Measurements from ENCODE around the gene STX12.
"Not testable (repeated sequence)": the region's sequence is repeated elsewhere in the genome, so short reads cannot be mapped to it uniquely, and the experiment has no call there.

Gene STX12

DNA sequence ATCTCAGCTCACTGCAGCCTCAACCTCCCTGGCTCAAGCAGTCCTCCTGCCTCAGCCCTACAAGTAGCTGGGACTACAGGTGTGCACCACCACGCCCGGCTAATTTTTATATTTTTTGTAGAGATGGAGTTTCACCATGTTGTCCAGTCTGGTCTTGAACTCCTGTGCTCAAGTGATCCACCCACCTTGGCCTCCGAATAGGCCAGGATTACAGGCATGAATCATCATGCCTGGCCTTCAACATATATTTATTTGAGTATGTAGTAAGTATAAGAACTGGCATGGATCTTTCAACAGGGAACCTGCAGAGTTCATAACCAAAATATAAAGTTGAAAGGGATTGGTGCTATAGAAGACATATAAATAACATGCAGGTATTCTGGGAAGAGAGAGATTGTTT is 2.3 kb downstream of the STX12 start:
- DNase-seq (ENCODE audit: low spot score): not testable (repeated sequence)

DNA sequence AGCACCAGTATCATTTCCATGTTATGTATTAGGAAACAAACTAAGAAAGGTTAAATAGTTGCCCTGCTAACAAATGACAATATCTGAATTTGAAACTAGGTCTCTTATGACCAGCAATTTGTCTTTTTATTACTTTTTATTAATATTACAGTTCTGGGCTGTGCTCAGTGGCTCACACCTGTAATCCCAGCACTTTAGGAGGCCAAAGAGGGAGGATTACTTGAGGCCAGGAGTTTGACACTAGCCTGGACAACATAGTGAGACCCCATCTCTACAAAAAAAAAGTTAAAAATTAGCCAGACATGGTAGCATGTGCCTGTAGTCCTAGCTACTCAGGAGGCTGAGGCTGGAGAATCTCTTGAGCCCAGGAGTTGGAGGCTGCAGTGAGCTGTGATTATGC is 3.3 kb downstream of the STX12 start:
- DNase-seq (ENCODE audit: low spot score): not testable (repeated sequence)

DNA sequence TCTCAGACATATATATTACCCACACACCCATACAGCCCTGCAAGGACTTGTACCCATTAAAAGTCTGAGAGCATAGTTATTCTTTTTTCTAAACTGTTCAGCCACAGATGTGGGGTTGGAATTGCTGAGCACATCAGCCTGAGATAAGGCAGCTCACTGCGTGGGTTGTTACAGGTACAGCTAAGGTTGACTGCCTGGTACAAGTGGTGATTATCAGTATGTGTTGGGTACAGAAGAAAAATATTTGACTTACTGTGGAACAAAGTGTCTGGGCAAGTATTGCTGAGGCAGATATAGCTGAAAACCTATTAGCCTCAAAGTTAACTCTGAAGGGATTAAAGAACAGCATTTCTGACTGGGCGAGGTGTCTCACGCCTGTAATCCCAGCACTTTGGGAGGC is 5.0 kb downstream of the STX12 start:
- no peak for DNase-seq (ENCODE audit: low spot score)

DNA sequence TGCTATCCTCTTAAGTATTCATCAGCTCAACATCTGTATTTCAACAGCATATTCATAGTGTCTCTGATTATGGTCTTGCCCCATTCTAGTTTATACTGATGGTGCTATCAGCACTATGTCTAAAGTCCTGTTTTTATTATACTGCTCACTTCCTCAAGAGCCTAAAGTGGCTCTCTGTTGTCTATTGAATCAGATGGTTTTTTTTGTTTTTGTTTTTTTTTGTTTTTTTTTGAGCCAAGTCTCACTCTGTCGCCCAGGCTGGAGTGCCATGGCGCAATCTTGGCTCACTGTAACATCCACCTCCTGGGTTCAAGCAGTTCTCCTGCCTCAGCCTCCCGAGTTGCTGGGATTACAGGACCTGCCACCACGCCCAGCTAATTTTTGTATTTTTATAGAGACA is 6.1 kb downstream of the STX12 start:
- DNase-seq (ENCODE audit: low spot score): no peak

DNA sequence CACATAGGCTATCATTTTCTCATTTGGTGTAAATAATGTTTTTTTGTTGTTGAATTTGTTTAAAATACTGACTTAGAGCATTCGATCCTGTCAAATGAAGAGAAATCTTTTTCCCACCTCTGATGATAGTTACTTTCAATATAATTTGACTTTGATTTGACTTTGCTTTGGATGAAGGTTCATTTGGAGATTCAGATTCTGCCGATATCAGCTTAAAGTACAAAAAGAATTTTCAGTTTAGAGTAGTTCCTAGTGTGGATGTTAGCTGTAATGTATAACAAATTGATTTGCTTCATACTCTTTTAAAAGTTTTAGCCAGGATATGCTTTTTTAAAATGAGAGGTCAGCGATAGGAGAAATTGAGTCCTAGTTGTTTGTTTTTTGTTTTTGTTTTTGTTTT is 9.9 kb downstream of the STX12 start:
- no peak for DNase-seq (ENCODE audit: low spot score)

DNA sequence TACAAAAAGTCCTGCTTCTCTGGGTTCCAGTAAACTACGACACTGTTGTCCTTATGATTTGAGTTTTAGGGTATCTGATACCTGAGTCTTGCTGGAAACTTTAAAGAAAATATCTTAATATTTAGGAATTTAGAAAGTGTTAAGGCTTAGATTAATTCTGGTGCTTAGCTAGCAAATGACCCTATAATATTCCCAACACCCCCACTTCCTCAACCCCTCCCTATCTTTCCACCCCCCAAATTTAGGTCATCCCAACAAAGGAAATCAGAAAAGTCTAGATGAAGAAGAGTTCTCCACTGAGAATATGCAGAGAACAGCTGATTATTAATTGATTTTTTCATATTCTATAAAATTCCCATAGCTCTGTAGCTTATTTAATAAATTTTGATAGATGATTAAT is 11.7 kb downstream of the STX12 start:
- no peak for DNase-seq (ENCODE audit: low spot score)

DNA sequence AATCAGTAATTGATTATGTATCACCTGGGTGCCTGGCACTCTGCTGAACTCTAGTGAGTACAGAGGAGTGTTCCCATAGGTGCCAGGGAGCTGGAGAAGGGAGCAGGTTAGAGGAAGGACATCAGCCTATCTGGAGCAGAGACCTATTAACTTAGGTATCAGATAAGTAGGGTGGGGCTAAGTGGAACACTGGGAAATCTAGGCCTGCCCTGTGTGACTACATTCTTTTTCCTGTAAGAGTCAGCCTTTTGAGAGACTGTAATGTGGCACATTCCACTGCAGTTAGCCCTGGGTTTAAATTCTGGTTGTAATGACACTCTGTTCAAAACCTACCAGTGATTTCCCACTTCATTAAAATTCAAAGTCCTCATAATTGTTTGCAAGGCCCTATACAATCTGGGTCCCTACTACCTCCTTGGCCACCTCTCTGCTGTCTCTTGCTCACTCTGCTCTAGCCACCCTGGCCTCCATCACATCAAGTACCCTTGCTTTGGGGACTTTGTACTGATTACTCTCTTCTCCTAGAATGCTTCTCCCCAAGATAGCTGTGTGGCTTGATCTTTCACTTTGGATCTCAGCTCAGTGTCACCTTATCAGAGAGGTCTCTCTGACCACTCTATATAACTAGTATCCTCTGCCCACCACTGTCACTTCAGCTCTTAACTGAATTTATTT is 12.9 kb downstream of the STX12 start:
- no peak for DNase-seq (ENCODE audit: low spot score)

DNA sequence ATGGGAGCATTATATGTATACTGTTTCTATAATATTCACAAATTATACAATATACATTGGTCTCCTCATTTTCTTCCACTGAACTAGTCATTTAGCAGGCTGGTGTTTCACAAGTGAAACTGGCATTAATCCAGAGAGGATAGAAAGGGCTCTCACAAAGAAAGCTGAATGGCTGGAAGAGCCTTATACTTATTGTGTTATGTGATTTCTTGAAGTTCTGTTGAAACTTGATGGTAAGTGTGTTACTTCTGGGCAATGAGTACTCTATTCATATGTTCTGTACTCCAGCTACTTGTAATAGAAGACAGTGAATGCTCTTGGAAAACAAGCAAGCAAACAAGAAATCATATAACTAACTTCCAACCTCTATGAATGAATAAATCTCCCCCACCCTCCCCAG is 14.9 kb downstream of the STX12 start:
- no peak for DNase-seq (ENCODE audit: low spot score)

DNA sequence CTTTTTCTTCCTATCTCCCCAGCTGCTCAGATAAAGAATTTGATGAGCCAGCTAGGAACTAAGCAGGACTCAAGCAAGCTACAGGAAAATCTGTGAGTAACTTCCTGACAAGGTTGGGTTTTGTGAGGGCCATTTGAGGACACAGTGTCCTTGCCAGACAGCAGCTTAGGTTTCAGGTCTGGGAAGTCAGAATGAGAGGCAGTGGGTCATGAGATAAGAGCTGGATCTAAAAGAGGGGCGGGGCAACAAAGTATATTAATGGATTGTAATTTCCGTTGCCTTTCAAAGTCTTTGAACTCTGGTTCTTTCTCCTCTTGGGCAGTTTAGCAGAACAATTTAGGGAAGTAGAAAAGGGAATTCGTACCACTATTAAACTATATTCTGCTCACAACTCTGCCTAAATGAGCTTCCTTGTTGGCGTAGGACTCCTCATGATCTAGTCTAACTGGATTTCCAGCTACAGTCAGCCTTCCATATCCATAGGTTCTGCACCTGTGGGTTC is 16.6 kb downstream of the STX12 start:
- no peak for DNase-seq (ENCODE audit: low spot score)

DNA sequence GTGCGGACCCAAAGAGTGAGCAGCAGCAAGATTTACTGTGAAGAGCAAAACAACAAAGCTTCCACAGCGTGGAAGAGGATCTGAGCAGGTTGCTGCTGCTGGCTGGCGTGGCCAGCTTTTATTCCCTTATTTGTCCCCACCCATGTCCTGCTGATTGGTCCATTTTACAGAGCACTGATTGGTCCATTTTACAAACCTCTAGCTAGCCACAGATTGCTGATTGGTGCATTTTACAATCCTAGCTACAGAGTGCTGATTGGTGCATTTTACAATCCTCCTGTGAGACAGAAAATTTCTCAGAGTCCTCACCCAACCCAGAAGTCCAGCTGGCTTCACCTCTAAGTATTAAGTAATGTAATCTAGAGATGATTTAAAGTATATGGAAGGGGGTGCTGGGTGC is 17.3 kb downstream of the STX12 start:
- DNase-seq (ENCODE audit: low spot score): not testable (repeated sequence)

DNA sequence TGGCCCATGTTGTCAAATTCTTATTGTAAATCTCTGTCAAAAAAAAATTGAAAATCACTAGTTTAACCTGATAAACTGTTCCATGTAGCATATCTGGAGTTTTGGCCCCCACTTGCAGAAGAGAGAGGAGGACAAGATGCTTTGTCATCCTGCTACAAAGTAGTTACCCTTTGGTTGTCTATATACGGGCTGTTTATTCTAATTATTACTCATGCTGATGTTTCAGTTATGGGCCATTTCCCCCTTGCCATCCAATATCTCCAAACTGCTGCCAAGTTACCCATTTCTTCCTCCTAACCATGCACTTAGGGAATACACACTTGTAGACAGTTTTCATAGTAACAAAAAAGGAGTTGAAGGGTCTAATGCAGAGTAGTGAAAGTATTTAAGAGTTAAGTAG is 22.6 kb downstream of the STX12 start:
- no peak for DNase-seq (ENCODE audit: low spot score)

DNA sequence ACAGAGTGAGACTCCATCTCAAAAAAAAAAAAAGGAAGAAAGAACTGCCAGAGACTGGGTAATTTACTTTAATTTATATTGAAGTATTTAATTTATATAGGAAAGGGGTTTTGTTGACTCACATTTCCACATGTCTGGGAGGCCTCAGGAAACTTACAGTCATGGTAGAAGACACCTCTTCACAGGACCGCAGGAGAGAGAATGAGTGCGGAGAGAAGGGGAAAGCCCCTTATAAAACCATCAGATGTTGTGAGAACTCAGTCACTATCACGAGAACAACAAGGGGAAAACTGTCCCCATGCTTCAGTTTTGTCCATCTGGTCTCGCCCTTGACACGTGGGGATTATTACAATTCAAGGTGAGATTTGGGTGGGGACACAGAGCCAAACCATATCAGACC is 31.8 kb downstream of the STX12 start:
- no peak for DNase-seq (ENCODE audit: low spot score)

DNA sequence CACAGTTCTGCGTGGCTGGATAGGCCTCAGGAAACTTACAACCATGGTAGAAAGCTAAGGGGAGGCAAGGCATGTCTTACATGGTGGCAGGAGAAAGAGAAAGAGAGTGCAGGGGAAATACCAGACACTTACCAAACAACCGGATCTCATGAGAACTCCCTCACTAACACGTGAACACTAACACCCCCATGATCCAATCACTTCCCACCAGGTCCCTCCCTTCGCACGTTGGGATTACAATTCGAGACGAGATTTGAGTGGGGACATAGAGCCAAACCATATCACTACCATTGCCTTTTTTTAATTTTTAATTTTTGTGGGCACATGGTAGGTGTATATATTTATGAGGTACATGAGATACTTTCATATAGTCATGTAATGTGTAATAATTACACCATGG is 33.7 kb downstream of the STX12 start:
- no peak for DNase-seq (ENCODE audit: low spot score)

DNA sequence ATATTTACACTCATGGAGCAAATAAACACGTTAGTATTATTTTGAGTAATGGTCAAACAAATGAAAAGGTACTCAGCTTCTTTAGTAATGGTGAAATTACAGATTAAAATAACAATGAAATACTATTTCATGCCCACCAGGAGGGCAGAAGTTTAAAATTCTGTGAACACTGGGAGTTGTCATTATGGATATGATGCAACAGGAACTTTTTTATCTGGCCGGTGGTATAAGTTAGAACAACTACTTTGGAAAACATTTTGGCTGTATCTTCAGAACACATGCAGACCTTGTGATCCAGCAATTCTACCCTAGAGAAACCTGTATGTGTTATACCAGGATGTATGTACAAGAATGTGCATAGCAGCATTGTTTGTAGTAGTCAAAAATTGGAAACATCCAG is 34.4 kb downstream of the STX12 start:
- DNase-seq (ENCODE audit: low spot score): no peak

DNA sequence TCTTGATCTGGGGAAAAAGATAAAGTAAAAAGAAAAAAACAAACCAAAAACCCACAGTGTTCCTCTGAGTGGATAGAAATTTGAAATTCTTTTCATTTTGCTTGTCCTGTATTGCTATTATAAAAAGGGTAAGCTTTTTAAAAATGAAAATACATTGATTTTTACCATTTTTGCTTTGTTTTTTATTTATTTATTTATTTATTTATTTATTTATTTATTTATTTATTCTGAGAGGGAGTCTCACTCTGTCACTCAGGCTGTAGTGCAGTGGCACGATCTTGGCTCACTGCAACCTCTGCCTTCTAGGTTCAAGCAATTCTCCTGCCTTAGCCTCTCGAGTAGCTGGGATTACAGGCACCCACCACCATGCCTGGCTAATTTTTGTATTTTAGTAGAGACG is 35.1 kb downstream of the STX12 start:
- not testable (repeated sequence) for DNase-seq (ENCODE audit: low spot score)

DNA sequence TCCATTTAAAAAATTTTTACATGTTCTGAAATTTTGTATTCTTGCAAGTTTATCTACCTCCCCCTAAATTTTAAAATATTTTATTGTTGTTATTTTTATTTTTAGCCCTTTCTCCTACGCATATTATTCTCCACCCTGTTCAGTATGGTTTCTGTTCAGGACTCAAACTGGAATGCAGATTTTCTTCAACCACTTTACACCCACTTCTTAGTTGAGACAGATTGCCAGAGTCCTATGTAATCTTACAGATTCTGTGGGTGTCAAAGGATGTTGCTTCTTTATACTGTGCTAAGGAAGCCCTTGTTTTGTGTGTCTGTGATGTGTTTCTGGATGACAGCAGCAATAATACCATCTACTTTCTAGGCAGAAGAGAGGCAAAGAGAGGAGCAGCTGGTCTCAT is 36.9 kb downstream of the STX12 start:
- DNase-seq (ENCODE audit: low spot score): no peak

DNA sequence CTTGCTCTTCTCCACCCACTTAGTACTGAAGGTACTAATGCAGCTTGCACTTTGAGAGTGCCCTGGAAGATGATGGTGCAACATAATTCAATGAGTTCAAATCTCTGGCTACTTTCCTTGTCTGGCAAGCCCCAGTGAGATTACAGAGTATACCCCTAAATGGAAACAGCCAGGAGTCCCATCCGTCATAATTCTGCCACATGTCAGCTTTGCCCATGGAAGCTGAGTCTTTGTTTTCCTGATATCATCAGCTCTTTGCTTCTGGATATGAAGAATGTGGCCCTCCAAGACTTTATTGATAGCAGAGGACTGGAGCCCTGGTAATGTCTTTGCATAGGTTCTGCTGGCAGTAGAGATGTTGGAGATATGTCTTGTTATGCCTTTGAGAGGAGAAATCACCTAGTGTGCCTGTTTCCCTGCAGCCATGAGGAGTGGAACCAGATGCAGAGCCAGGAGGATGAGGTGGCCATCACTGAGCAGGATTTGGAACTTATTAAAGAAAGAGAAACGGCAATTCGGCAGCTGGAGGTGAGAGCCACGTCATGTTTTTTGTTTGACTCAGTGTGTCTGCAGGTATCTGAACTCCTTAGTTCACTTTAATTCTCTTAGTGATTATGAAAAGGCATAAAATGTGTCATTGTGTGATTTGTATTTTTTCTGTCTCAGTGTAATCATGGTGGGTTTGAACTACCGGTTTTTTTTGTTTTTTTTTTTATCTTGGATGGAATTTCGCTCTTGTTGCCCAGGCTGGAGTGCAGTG is 38.9 kb downstream of the STX12 start:
- no peak for DNase-seq (ENCODE audit: low spot score)

DNA sequence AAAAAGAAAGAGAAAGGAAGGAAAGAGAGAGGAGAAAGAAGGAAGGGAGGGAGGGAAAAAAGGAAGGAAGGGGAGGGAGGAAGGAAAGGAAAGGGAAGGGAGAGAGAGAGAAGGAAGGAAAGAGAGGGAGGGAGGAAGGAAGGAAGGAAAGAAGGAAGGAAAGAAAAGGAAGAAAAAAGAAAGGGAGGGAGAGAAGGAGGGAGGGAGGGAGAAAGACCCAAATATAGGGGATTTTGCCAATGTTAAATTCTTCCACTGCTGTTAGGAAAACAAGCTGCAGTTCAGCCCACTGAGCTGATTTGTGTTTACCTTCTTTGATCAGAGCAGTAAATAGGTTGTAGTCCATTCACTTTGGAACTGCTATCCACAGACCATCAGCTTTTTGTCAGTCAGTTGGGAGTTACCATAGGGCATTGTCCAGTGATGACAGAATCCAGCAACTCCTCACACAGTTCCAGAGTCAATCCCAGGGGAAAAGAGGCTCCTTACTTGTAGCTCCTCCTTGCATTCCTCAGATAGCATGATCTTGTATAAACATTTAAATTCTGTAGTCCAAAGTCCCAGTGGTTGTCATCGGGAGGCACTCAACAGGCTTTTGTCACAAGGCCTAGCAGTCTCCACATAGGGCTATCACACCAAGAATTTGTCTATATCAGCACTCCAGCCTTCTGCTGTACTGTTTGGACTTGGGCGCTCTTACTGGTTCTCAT is 44.1 kb downstream of the STX12 start:
- DNase-seq (ENCODE audit: low spot score): no peak

DNA sequence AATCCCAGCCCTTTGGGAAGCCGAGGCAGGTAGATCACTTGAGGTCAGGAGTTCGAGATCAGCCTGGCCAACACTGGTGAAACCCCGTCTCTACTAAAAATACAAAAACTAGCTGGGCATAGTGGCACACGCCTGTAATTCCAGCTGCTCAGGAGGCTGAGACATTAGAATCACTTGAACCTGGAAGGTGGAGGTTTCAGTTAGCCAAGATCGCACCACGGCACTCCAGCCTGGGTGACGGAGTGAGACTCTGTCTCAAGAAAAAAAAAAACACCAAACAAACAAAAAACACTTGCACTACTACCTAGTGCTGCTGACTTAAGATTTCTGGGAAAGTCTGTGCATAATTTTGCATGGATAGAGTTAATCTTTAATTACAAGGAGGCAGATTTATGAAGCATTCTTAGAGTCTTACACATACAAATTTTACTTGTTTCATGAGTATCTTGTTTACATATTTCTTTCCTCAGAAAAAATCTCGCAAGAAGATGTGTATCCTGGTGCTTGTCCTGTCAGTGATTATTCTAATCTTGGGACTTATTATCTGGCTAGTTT is 48.8 kb downstream of the STX12 start:
- no peak for DNase-seq (ENCODE audit: low spot score)

DNA sequence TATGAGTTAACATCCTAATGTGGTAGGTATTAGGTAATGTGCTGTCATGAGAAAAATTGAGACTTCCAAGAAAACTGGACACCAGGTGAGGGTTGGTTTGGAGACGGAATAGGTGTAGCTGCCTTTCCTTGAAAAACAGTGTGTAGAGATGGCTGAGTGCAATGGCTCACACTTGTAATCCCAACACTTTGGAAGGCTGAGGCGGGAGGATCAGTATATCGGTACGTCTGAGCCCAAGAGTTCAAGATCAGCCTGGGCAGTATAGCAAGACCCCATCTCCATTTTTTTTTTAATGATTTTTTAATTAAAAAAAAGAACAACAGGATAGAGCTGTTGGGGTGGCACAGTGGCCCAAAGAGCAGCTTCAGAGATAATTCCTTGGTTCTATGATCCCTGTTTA is 50.8 kb downstream of the STX12 start:
- DNase-seq (ENCODE audit: low spot score): no peak

DNA sequence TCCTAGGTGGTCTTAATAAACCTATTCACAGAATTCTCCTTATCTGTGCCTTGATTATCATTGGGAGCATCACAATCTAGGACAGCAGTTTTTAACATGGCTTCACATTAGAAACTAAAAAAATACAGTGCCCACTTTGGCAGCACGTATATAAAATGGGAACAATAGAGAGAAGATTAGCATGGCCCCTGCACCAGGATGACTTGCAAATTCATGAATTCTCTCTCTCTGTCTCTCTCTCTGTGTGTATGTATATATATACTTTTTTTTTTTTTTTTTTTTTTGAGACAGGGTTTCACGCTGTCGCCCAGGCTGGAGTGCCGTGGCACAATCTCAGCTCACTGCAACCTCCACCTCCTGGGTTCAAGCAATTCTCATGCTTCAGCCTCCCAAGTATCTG is 51.4 kb downstream of the STX12 start:
- no peak for DNase-seq (ENCODE audit: low spot score)

DNA sequence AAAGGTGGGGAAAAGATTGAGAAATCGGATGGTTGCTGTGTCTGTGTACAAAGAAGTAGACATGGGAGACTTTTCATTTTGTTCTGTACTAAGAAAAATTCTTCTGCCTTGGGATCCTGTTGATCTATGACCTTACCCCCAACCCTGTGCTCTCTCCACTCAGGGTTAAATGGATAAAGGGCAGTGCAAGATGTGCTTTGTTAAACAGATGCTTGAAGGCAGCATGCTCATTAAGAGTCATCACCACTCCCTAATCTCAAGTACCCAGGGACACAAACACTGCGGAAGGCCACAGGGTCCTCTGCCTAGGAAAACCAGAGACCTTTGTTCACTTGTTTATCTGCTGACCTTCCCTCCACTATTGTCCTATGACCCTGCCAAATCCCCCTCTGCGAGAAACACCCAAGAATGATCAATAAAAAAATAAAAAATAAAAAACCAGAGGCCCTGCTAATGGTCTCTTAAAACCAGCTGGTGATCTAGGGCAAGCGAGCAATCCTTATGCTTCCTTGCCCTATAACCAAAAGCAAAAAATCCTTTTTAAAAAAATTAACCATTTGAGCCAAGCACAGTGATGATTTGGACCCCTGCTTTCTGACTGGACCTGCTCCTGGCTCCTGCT is 56.4 kb downstream of the STX12 start:
- not testable (repeated sequence) for DNase-seq (ENCODE audit: low spot score)
